HG02870 (cell line): ENCODE measurements around the gene GH1.
"Not testable (repeated sequence)": the region's sequence is repeated elsewhere in the genome, so short reads cannot be mapped to it uniquely, and the experiment has no call there.

ENCODE experiments used
- ATAC-seq: cut with Tn5 transposase; IDR thresholded peaks from one replicate; pipeline ENCODE4 v1.9.1; 2021; ENCODE audit warnings: mild to moderate bottlenecking, moderate library complexity; ENCODE audit not compliant: unreplicated experiment

The GH1 gene

GRCh38 chr17:63901971-63902370 lies 16.7 kb downstream of the GH1 start:
- not testable (repeated sequence) for ATAC-seq

- not testable (repeated sequence) for ATAC-seq
Observed at GRCh38 chr17:63898899-63899798, 19.5 kb downstream of the GH1 start.

- ATAC-seq: not testable (repeated sequence)
Observed at GRCh38 chr17:63896524-63897354, 21.9 kb downstream of the GH1 start, which contains the start of gene CSH1. CSH1 (minus strand) TSS chr17:63896574; CDS start chr17:63896511, 63 bp downstream.

GRCh38 chr17:63894821-63895220 lies 23.8 kb downstream of the GH1 start:
- not testable (repeated sequence) for ATAC-seq

GRCh38 chr17:63894021-63894420 lies 24.6 kb downstream of the GH1 start:
- ATAC-seq: not testable (repeated sequence)

- not testable (repeated sequence) for ATAC-seq
Observed at GRCh38 chr17:63892316-63893037, 26.2 kb downstream of the GH1 start.

- ATAC-seq: not testable (repeated sequence)
Observed at GRCh38 chr17:63889026-63889848, 29.4 kb downstream of the GH1 start.

- ATAC-seq: not testable (repeated sequence)
Observed at GRCh38 chr17:63885119-63885518, 33.5 kb downstream of the GH1 start.

- ATAC-seq: not testable (repeated sequence)
Observed at GRCh38 chr17:63882626-63883126, 36.0 kb downstream of the GH1 start.

GRCh38 chr17:63881935-63882601 lies 36.6 kb downstream of the GH1 start, which contains the start of gene GH2:
GH2 (minus strand) TSS chr17:63881944; CDS start chr17:63881801, 143 bp downstream.
- no peak for ATAC-seq

GRCh38 chr17:63881337-63881736 lies 37.3 kb downstream of the GH1 start:
- ATAC-seq: not testable (repeated sequence)

- ATAC-seq: no peak
Observed at GRCh38 chr17:63880706-63881105, 37.9 kb downstream of the GH1 start.

GRCh38 chr17:63878413-63878812 lies 40.2 kb downstream of the GH1 start:
- ATAC-seq: not testable (repeated sequence)

GRCh38 chr17:63874693-63875092 lies 43.9 kb downstream of the GH1 start:
- not testable (repeated sequence) for ATAC-seq

- ATAC-seq: not testable (repeated sequence)
Observed at GRCh38 chr17:63874061-63874626, 44.5 kb downstream of the GH1 start.

- ATAC-seq: not testable (repeated sequence)
Observed at GRCh38 chr17:63873577-63873976, 45.1 kb downstream of the GH1 start, which contains the start of gene CSH2. CSH2 (minus strand) TSS chr17:63873677; CDS start chr17:63873614, 63 bp downstream.

- not testable (repeated sequence) for ATAC-seq
Observed at GRCh38 chr17:63871646-63872365, 46.8 kb downstream of the GH1 start.

- not testable (repeated sequence) for ATAC-seq
Observed at GRCh38 chr17:63870292-63870665, 48.4 kb downstream of the GH1 start.
